HG03045 (cell line): ENCODE data around the gene LIN28A.
"Not testable (repeated sequence)": the region's sequence is repeated elsewhere in the genome, so short reads cannot be mapped to it uniquely, and the experiment has no call there.

ENCODE experiments used
- ATAC-seq: cut with Tn5 transposase; IDR thresholded peaks from one replicate; pipeline ENCODE4 v1.9.1; 2021; ENCODE audit warnings: mild to moderate bottlenecking, moderate library complexity; ENCODE audit not compliant: unreplicated experiment

LIN28A gene

GRCh38 chr1:26410706-26411623, at the start of gene LIN28A:
TSS of gene LIN28A (plus strand) at chr1:26410817. CDS start at chr1:26410892, 75 bp downstream.
- ATAC-seq, result no peak

GRCh38 chr1:26361605-26362122, 49.0 kb upstream of the LIN28A start:
- ATAC-seq, result no peak

- no peak for ATAC-seq
Measured at GRCh38 chr1:26362331-26362730, 48.3 kb upstream of the LIN28A start.

- no peak for ATAC-seq
Measured at GRCh38 chr1:26363549-26364448, 46.8 kb upstream of the LIN28A start.

GRCh38 chr1:26364956-26365355, 45.7 kb upstream of the LIN28A start:
- ATAC-seq, result no peak

GRCh38 chr1:26367441-26367840, 43.2 kb upstream of the LIN28A start:
- ATAC-seq, result no peak

GRCh38 chr1:26368006-26368405, 42.6 kb upstream of the LIN28A start:
- no peak for ATAC-seq

- ATAC-seq, result no peak
Measured at GRCh38 chr1:26368486-26368885, 42.1 kb upstream of the LIN28A start.

GRCh38 chr1:26370591-26371382, 39.8 kb upstream of the LIN28A start:
- no peak for ATAC-seq

GRCh38 chr1:26372039-26372438, 38.6 kb upstream of the LIN28A start:
- ATAC-seq, result no peak

GRCh38 chr1:26372611-26373010, 38.0 kb upstream of the LIN28A start, which contains the start of gene ZNF683:
TSS of gene ZNF683 (minus strand) at chr1:26372750. CDS start at chr1:26368571, 4,179 bp downstream.
- not testable (repeated sequence) for ATAC-seq

- ATAC-seq, result no peak
Measured at GRCh38 chr1:26373281-26373680, 37.3 kb upstream of the LIN28A start.

- no peak for ATAC-seq
Measured at GRCh38 chr1:26373789-26374188, 36.8 kb upstream of the LIN28A start.

GRCh38 chr1:26374361-26374760, 36.3 kb upstream of the LIN28A start:
- ATAC-seq, result not testable (repeated sequence)

- ATAC-seq, result no peak
Measured at GRCh38 chr1:26375081-26375480, 35.5 kb upstream of the LIN28A start.

GRCh38 chr1:26376050-26376449, 34.6 kb upstream of the LIN28A start:
- ATAC-seq, result no peak

GRCh38 chr1:26378088-26378878, 32.3 kb upstream of the LIN28A start:
- peak; percentile 66 for ATAC-seq

- no peak for ATAC-seq
Measured at GRCh38 chr1:26378879-26379251, 31.8 kb upstream of the LIN28A start.

- ATAC-seq, result no peak
Measured at GRCh38 chr1:26384076-26384475, 26.5 kb upstream of the LIN28A start.

GRCh38 chr1:26385063-26385462, 25.6 kb upstream of the LIN28A start:
- ATAC-seq, result not testable (repeated sequence)
